Trophoblast cell (in vitro differentiated cells and primary cell): ENCODE data around the gene GLRA2.
"Not testable (repeated sequence)": the region's sequence is repeated elsewhere in the genome, so short reads cannot be mapped to it uniquely, and the experiment has no call there.

Experiments
- DNase-seq, 2 donors: peaks; one replicate each; pipeline ENCODE4 v3.0.0-alpha.2; 2016
- H2AFZ ChIP-seq: 2 replicates; pipeline ENCODE4 v1.6.1; 2013; ENCODE audit warnings: low read length, moderate library complexity, mild to moderate bottlenecking; ENCODE audit not compliant: insufficient read depth, poor library complexity
- H2AK5ac ChIP-seq: 2 replicates; pipeline ENCODE4 v1.6.1; 2013; ENCODE audit warnings: mild to moderate bottlenecking, low read length
- H2BK120ac ChIP-seq: 2 replicates; pipeline ENCODE4 v1.6.1; 2013; ENCODE audit warnings: low read length, mild to moderate bottlenecking, moderate library complexity; ENCODE audit not compliant: insufficient read depth, poor library complexity
- H2BK12ac ChIP-seq: 2 replicates; pipeline ENCODE4 v1.6.1; 2013; ENCODE audit warnings: mild to moderate bottlenecking, low read length, moderate library complexity
- H2BK5ac ChIP-seq: 2 replicates; pipeline ENCODE4 v1.6.1; 2013; ENCODE audit warnings: low read length, low read depth, moderate library complexity, mild to moderate bottlenecking; ENCODE audit not compliant: poor library complexity
- H3K14ac ChIP-seq: 2 replicates; pipeline ENCODE4 v1.6.1; 2013; ENCODE audit warnings: mild to moderate bottlenecking, low read length
- H3K18ac ChIP-seq: 2 replicates; pipeline ENCODE4 v1.6.1; 2013; ENCODE audit warnings: mild to moderate bottlenecking, low read length
- H3K23ac ChIP-seq: 2 replicates; pipeline ENCODE4 v1.6.1; 2013; ENCODE audit warnings: low read length
- H3K27ac ChIP-seq: 2 replicates; pipeline ENCODE4 v1.5.1; 2013; ENCODE audit warnings: low read depth, mild to moderate bottlenecking, inconsistent platforms, low read length, moderate library complexity
- H3K27me3 ChIP-seq: 2 replicates; pipeline ENCODE4 v1.6.1; 2013; ENCODE audit warnings: inconsistent platforms, mild to moderate bottlenecking, low read length, moderate library complexity; ENCODE audit not compliant: insufficient read depth
- H3K36me3 ChIP-seq, 2 experiments: 1 replicate in 1 of 2; 2 replicates in 1 of 2; pipeline ENCODE4 v1.6.1; 2013; ENCODE audit warnings: low read length in 2 of 2, mild to moderate bottlenecking in 2 of 2, moderate library complexity in 1 of 2; ENCODE audit not compliant: insufficient read depth in 2 of 2, control insufficient read depth in 1 of 2
- H3K4ac ChIP-seq: 2 replicates; pipeline ENCODE4 v1.6.1; 2013; ENCODE audit warnings: low read depth, mild to moderate bottlenecking, low read length, moderate library complexity
- H3K4me1 ChIP-seq, 2 experiments: 1 replicate in 1 of 2; 2 replicates in 1 of 2; pipeline ENCODE4 v1.6.1; 2013; ENCODE audit warnings: low read length in 2 of 2, mild to moderate bottlenecking in 2 of 2, moderate library complexity in 1 of 2; ENCODE audit not compliant: insufficient read depth in 2 of 2, control insufficient read depth in 1 of 2
- H3K4me2 ChIP-seq: 2 replicates; pipeline ENCODE4 v1.6.1; 2013; ENCODE audit warnings: inconsistent platforms, mild to moderate bottlenecking, low read length, moderate library complexity
- H3K4me3 ChIP-seq: 2 replicates; pipeline ENCODE4 v1.5.1; 2013; ENCODE audit warnings: mild to moderate bottlenecking, low read depth, low read length, inconsistent platforms
- H3K79me1 ChIP-seq: one replicate; pipeline ENCODE4 v1.6.1; 2013; ENCODE audit warnings: low read length
- H3K79me2 ChIP-seq: 2 replicates; pipeline ENCODE4 v1.6.1; 2013; ENCODE audit warnings: low read length, mild to moderate bottlenecking; ENCODE audit not compliant: control insufficient read depth, insufficient read depth, poor library complexity
- H3K9ac ChIP-seq: 2 replicates; pipeline ENCODE4 v1.6.1; 2013; ENCODE audit warnings: mild to moderate bottlenecking, low read length
- H3K9me3 ChIP-seq: 2 replicates; pipeline ENCODE4 v1.6.1; 2013; ENCODE audit warnings: low read depth, mild to moderate bottlenecking, control low read depth, inconsistent platforms, low read length; ENCODE audit not compliant: insufficient read depth
- H4K12ac ChIP-seq: 2 replicates; pipeline ENCODE4 v1.6.1; 2013; ENCODE audit warnings: low read depth, mild to moderate bottlenecking, low read length, moderate library complexity
- H4K8ac ChIP-seq: 2 replicates; pipeline ENCODE4 v1.6.1; 2013; ENCODE audit warnings: low read depth, mild to moderate bottlenecking, low read length, moderate library complexity
- H4K91ac ChIP-seq: one replicate; pipeline ENCODE4 v1.6.1; 2013; ENCODE audit warnings: low read depth, mild to moderate bottlenecking, low read length, moderate library complexity
- WGBS: extraction: QIAGEN DNeasy Blood & Tissue Kit; methylation state at CpG from one replicate; pipeline ENCODE4 v1.1.7; 2013; ENCODE audit warnings: missing lambda C conversion rate; ENCODE audit not compliant: insufficient read length, insufficient coverage; ENCODE audit errors: extremely low coverage; 5-methylcytosine and 5-hydroxymethylcytosine counted together

Gene GLRA2

GRCh38 chrX:14675500-14675899 lies 146.2 kb downstream of the GLRA2 start:
- H3K14ac ChIP-seq = no peak overlapping the region
- no peaks in the 10 kb centered on the region for H3K79me2 ChIP-seq
- H3K4ac ChIP-seq = no peak overlapping the region
- no peak overlapping the region for H3K23ac ChIP-seq
- no peak overlapping the region for H3K27ac ChIP-seq
- no peak overlapping the region for H3K9ac ChIP-seq
- H2BK12ac ChIP-seq = no peak overlapping the region
- H3K4me3 ChIP-seq = no peak overlapping the region
- no peak for DNase-seq
- no peak overlapping the region for H2BK120ac ChIP-seq
- no peaks in the 10 kb centered on the region for H3K4me1 ChIP-seq
- no peaks in the 10 kb centered on the region for H3K79me1 ChIP-seq
- no peaks in the 10 kb centered on the region for H3K27me3 ChIP-seq
- H4K91ac ChIP-seq = no peak overlapping the region
- H4K8ac ChIP-seq = no peak overlapping the region
- H3K4me2 ChIP-seq = no peak overlapping the region
- no CpG with 5 or more reads among the region's 1 CpG for WGBS
- no peak overlapping the region for H3K18ac ChIP-seq
- no peak overlapping the region for H4K12ac ChIP-seq
- H2BK5ac ChIP-seq = no peak overlapping the region
- H2AFZ ChIP-seq = no peak overlapping the region
- H3K9me3 ChIP-seq = no peaks in the 10 kb centered on the region
- no peak overlapping the region for H2AK5ac ChIP-seq
- no peaks in the 10 kb centered on the region for H3K36me3 ChIP-seq

GRCh38 chrX:14676431-14676830 lies 147.1 kb downstream of the GLRA2 start:
- Histone ChIP-seq H3K79me1 (no peaks in the 10 kb centered on the region), H3K9ac (no peak overlapping the region), H2BK120ac (no peak overlapping the region), H3K18ac (no peak overlapping the region), H3K36me3 (no peaks in the 10 kb centered on the region), H3K79me2 (no peaks in the 10 kb centered on the region), H4K12ac (no peak overlapping the region), H3K4me1 (no peaks in the 10 kb centered on the region), H3K27me3 (no peaks in the 10 kb centered on the region), H2BK5ac (no peak overlapping the region), H4K91ac (no peak overlapping the region), H2AK5ac (no peak overlapping the region), H4K8ac (no peak overlapping the region), H3K9me3 (no peaks in the 10 kb centered on the region), H2BK12ac (no peak overlapping the region), H3K27ac (no peak overlapping the region), H3K23ac (no peak overlapping the region), H3K14ac (no peak overlapping the region), H2AFZ (no peak overlapping the region), H3K4me3 (no peak overlapping the region), H3K4me2 (no peak overlapping the region), H3K4ac (no peak overlapping the region)
- no peak for DNase-seq
- no CpG with 5 or more reads among the region's 1 CpG for WGBS

GRCh38 chrX:14688331-14688730 lies 159.0 kb downstream of the GLRA2 start:
- not testable (repeated sequence) for H3K36me3 ChIP-seq, H2BK12ac ChIP-seq, H3K18ac ChIP-seq, H2AK5ac ChIP-seq, H4K12ac ChIP-seq, H2BK5ac ChIP-seq, H3K79me2 ChIP-seq, H3K9me3 ChIP-seq, H3K14ac ChIP-seq, DNase-seq, H3K4me2 ChIP-seq, H2AFZ ChIP-seq, H3K9ac ChIP-seq, H4K91ac ChIP-seq, H3K23ac ChIP-seq, H3K4me1 ChIP-seq, H4K8ac ChIP-seq, H3K79me1 ChIP-seq, H3K27me3 ChIP-seq, H3K4me3 ChIP-seq, H2BK120ac ChIP-seq, H3K27ac ChIP-seq, H3K4ac ChIP-seq
- no CpG with 5 or more reads among the region's 10 CpGs for WGBS

GRCh38 chrX:14690553-14690952 lies 161.2 kb downstream of the GLRA2 start:
- H2BK12ac ChIP-seq = no peak overlapping the region
- no peaks in the 10 kb centered on the region for H3K9me3 ChIP-seq
- H2AFZ ChIP-seq = no peak overlapping the region
- no peak overlapping the region for H2AK5ac ChIP-seq
- no peak overlapping the region for H2BK5ac ChIP-seq
- no peak overlapping the region for H4K8ac ChIP-seq
- H3K4me1 ChIP-seq = no peaks in the 10 kb centered on the region
- no peak overlapping the region for H2BK120ac ChIP-seq
- no peak overlapping the region for H3K4me2 ChIP-seq
- no peak overlapping the region for H3K27ac ChIP-seq
- H4K12ac ChIP-seq = no peak overlapping the region
- no peak overlapping the region for H3K18ac ChIP-seq
- no peaks in the 10 kb centered on the region for H3K36me3 ChIP-seq
- WGBS = no CpG with 5 or more reads among the region's 8 CpGs
- H3K27me3 ChIP-seq = no peaks in the 10 kb centered on the region
- H3K9ac ChIP-seq = no peak overlapping the region
- no peak overlapping the region for H3K14ac ChIP-seq
- no peak overlapping the region for H3K4ac ChIP-seq
- H3K79me2 ChIP-seq = no peaks in the 10 kb centered on the region
- no peaks in the 10 kb centered on the region for H3K79me1 ChIP-seq
- DNase-seq = no peak
- no peak overlapping the region for H3K4me3 ChIP-seq
- H3K23ac ChIP-seq = no peak overlapping the region
- H4K91ac ChIP-seq = no peak overlapping the region
